ENCODE measurements around the gene FOXN3.

The FOXN3 gene

GRCh38 chr14:89359477-89360222 lies 57.4 kb downstream of the FOXN3 start:
- DNase-seq = no peak

GRCh38 chr14:89357655-89358297 lies 59.3 kb downstream of the FOXN3 start:
- DNase-seq = no peak

DNA sequence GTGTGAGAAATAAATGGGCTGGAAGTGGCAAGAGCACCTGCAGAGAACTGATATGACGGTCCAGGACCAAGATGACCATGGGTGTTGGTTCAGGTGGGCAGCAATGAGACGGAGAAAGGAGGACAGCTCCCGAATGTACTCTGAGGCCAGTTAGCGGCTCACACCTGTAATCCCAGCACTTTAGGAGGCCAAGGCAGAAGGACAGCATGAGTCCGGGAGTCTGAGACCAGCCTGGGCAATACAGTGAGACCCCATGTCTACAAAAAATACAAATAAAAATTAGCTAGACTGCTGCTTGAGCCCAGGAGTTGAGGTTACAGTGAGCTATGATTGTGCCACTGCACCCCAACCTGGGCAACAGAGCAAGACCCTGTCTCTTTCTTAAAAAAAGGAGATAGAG lies 60.1 kb downstream of the FOXN3 start:
- no peak for DNase-seq

- no peak for DNase-seq
Measured at GRCh38 chr14:89356496-89356895, 60.5 kb downstream of the FOXN3 start.

DNA sequence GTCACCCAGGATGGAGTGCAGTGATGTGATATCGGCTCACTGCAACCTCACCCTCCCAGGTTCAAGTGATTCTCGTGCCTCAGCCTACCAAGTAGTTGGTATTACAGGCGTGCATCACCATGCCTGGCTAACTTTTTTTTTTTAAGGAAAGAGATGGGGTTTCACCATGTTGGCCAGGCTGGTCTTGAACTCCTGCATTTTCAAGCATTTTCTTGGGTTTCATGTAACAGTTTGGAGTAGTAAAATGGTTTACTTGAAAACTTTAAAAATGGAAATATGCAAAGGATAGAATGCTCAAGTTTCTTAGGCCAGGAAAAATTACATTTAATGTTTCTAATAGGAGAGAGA lies 63.3 kb downstream of the FOXN3 start:
- no peak for DNase-seq

GRCh38 chr14:89352976-89353765 lies 63.9 kb downstream of the FOXN3 start:
- DNase-seq = no peak

DNA sequence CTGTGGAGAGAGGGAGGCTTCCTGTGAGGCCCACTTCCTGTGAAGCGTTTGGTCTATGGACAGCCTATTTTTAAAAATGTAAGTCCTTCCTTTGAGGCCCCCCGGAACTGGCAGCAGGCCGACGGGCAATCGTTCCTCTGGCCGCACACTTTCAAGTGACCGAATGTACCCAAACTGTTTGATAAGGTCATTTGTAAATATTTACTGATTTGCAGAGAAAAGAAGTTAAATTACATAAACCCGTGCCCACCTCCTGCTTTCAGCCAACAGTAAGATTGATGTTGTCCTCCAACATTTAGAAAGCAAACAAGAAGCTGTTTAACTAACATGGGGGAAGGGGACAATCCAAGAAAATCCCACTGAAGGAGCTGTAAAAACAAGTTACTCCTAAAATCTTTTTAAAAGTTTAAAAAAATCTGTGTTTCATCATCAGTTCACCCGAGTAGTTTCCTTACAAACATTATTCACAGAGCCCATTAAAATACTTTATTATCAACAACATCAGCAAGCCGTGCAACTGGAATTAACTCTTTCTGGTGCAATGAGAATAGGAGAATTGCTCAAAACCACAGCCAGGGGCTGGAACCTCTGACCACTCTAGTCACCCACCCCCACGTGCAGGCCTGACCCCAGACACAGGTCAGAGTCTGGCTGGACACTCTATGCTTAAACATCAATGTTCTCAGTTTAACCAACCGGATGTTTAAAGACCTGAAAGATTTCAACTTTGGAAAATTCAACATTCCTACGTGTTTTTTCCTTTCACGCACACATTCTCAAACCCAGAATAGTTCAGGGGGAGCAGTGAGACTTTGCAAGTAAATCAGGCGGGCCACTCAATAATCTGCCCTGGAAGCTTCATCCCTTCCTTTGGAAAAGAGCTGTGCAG lies 65.3 kb downstream of the FOXN3 start:
- DNase-seq = no peak

DNA sequence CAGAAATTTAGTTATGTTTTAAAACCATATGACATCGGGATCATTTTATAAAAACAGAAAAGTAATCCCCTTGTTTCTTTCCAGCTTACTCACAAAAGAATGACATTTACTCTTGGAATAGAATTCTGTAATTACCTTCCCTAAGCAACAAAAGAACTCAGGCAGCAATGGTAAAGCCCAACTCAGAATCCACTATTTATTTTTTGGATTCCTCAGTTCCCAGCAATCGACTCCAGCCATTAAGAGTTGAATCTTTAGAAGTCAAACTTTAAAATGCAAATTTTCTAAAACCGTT lies 65.9 kb downstream of the FOXN3 start:
- no peak for DNase-seq

- no peak for DNase-seq
Measured at GRCh38 chr14:89350152-89350551, 66.9 kb downstream of the FOXN3 start.

DNA sequence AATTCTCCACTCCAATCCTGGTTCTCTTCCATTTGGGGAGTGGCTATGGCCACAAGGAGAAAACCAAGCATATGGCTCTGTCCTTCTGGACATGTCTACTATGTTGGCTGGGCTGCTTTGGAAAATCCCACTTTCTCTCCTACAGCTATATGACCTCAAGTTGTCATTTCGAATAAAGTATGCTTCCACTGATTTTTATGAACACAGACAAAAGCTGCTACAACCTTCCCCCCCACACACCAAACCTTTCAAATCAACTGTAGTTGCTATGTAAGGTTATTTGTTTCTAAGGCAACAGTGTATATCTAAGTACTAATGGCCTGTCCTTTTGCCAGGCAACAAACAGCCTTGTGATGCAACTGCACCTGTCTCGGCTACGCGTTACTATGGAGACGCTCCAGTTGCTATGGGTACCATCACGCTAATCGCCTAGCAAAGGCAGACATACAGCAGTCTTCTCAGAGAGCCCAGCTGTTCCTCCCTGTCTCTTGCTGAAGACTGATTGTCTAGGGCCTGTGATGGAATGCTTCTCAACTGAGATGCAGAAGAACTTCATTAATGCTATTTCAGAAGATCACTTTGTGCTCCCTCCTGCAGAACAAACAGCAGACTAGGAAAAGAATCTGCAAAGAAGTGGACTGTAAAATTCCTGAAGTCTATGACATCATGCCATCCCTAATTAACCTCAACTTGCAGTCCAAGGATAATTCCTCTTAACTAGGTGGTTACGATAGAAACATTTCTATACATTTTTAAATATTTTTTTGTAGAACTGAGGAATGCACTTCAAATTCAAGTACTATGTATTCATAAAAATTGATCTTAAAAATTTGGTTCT lies 67.6 kb downstream of the FOXN3 start:
- peak; percentile 73 for DNase-seq

DNA sequence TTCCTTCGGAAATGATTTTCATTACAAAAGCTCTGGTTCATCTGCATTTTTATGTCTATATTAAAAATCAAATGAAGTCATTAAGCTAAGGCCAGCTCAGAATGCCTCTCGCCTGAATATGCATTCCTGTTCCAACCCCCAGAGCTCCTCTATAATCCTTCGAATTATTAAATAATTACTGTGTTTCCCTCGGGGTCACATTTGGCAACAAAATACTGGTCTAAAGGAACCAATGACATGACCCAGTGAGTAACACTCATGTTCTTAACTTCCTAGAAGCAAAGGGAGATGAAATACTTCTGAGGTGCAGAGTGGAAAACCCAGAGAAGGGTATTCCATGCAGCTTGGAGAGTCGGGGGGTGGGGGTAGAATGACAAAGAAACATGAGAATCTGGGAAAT lies 68.3 kb downstream of the FOXN3 start:
- DNase-seq = no peak

GRCh38 chr14:89347885-89348284 lies 69.1 kb downstream of the FOXN3 start:
- DNase-seq = no peak

GRCh38 chr14:89344920-89345254 lies 72.1 kb downstream of the FOXN3 start:
- no peak for DNase-seq

DNA sequence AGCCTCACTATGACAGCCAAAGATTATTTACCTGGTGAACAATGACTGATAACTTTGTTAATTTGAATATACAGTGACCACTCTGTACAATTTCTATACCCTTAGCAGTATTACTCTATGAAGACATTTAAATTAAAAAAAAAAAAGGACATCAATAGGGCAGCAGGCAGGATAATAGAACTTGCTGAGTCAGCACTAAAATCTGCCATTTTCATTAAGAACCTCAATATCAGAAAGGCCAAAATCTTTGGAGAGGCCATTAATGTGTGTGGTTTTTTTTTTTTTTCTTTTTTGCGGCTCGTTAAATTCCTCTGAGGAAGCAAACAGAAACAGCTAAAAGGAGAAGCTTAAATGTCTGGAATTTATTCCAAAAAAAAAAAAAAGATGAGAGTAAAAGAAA lies 73.7 kb downstream of the FOXN3 start:
- no peak for DNase-seq

DNA sequence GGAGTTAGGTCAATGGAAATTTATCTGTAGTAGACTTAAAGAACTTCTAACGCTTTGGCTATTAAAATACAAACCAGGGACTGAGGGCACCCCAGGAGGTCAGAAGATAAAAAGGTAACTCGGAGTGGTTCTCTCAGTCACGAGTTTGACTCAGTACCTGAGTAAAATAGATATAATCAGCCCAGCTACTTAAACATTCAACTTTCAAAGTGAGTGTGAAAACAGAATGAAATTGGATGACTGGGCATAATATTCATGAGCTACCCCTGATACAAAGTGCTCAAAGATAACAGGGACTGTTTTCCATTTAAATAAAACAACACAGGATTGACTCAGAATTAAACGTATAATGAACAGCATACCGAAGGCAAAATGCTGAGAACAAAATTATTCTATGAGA lies 75.0 kb downstream of the FOXN3 start:
- no peak for DNase-seq

GRCh38 chr14:89340200-89341181 lies 76.5 kb downstream of the FOXN3 start:
- DNase-seq = no peak

- no peak for DNase-seq
Measured at GRCh38 chr14:89339579-89339978, 77.5 kb downstream of the FOXN3 start.

DNA sequence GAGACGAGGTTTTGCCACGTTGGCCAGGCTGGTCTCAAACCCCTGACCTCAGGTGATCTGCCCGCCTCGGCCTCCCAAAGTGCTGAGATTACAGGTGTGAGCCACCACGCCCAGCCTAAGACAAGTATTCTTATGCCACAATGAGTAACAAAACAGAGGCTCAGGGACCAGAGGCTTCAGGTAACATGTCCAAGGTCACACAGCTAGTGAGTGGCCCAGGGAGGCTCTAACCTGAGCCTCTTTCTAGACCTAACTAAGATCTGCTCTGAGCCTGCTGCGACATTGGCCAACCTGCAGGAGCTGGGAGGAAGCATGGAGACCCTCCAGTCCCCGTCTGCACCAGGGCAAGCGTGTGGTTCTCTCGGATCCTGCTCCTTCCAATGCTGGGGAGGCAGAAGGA lies 77.9 kb downstream of the FOXN3 start:
- no peak for DNase-seq

- DNase-seq = no peak
Measured at GRCh38 chr14:89336338-89336737, 80.7 kb downstream of the FOXN3 start.

DNA sequence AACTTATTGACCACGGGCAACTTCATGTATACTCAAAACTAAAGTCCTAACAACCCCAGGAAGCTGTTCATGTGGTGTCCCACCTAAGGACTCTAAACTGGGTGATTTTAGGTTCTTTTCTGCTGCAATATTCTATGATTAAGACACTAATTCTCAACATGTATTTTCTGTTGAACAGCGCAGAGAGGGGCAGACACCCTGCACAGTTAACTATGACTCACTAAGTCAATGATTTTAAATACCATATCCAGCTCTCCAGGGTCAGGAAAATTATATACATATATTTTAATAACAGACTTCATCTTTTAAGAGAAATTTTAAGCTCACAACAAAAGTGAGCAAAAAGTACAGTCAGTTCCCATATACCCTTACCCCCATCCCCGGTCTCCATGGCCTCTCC lies 85.0 kb downstream of the FOXN3 start:
- no peak for DNase-seq

DNA sequence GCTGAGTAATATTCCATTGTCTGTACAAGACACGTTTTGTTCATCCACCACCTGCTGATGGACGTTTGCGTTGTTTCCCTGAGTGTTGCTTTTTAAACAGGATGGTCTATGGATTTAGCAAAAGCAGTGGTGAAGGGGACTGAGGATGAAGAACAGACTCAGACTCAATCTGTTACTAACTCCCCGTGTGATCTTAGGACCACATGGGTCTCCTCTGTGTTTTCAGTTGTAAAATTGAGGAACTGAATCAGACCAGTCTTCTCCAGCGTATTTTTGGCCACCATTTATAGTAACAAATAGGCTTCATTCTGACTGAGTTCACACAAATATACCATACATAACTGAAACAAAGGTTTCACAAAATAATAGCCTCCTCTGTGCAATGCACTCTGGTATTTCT lies 85.6 kb downstream of the FOXN3 start:
- no peak for DNase-seq

All from NCI-H1436 treated with DMSO at 0.1 percent for 48 hours (cell line).